Amniotic stem cell (primary cell): Measurements from ENCODE around the gene IGFBP2.
A peak's percentile ranks its signal among the peaks of the same experiment; 100 is the strongest.

Experiments
- DNase-seq: peaks from one replicate; lab custom pipeline; 2025; lab: John Stamatoyannopoulos, UW

IGFBP2 gene

GRCh38 chr2:216636551-216637450 lies 3.6 kb downstream of the IGFBP2 start:
- peak; percentile 48 for DNase-seq

GRCh38 chr2:216637472-216637871 lies 4.3 kb downstream of the IGFBP2 start:
- DNase-seq, result no peak

- no peak for DNase-seq
Observed at GRCh38 chr2:216643986-216644659, 10.9 kb downstream of the IGFBP2 start.

GRCh38 chr2:216644842-216645635 lies 11.8 kb downstream of the IGFBP2 start:
- no peak for DNase-seq

GRCh38 chr2:216645636-216645950 lies 12.4 kb downstream of the IGFBP2 start:
- DNase-seq, result no peak

- no peak for DNase-seq
Observed at GRCh38 chr2:216646116-216646515, 12.9 kb downstream of the IGFBP2 start.

- DNase-seq, result no peak
Observed at GRCh38 chr2:216648105-216648504, 14.9 kb downstream of the IGFBP2 start.

- DNase-seq, result no peak
Observed at GRCh38 chr2:216649574-216649973, 16.4 kb downstream of the IGFBP2 start.

- no peak for DNase-seq
Observed at GRCh38 chr2:216650626-216651257, 17.5 kb downstream of the IGFBP2 start.

- DNase-seq, result peak; percentile 71
Observed at GRCh38 chr2:216651351-216651881, 18.2 kb downstream of the IGFBP2 start.

- no peak for DNase-seq
Observed at GRCh38 chr2:216652566-216652965, 19.3 kb downstream of the IGFBP2 start.

GRCh38 chr2:216653093-216653799 lies 20.0 kb downstream of the IGFBP2 start:
- DNase-seq, result no peak

- DNase-seq, result no peak
Observed at GRCh38 chr2:216653931-216654365, 20.7 kb downstream of the IGFBP2 start.

GRCh38 chr2:216654528-216655052 lies 21.4 kb downstream of the IGFBP2 start:
- DNase-seq, result no peak

- no peak for DNase-seq
Observed at GRCh38 chr2:216657086-216657855, 24.1 kb downstream of the IGFBP2 start.

GRCh38 chr2:216657980-216658379 lies 24.8 kb downstream of the IGFBP2 start:
- DNase-seq, result no peak

GRCh38 chr2:216658757-216659156 lies 25.5 kb downstream of the IGFBP2 start:
- DNase-seq, result no peak

GRCh38 chr2:216659276-216659675 lies 26.1 kb downstream of the IGFBP2 start:
- no peak for DNase-seq

GRCh38 chr2:216660496-216660895 lies 27.3 kb downstream of the IGFBP2 start:
- DNase-seq, result no peak

GRCh38 chr2:216661051-216661450 lies 27.8 kb downstream of the IGFBP2 start:
- DNase-seq, result no peak
